ENCODE measurements around the gene C19orf25.

Gene C19orf25

GRCh38 chr19:1455002-1455335, 24.0 kb downstream of the C19orf25 start:
- TF ChIP-seq, protein P1, sequence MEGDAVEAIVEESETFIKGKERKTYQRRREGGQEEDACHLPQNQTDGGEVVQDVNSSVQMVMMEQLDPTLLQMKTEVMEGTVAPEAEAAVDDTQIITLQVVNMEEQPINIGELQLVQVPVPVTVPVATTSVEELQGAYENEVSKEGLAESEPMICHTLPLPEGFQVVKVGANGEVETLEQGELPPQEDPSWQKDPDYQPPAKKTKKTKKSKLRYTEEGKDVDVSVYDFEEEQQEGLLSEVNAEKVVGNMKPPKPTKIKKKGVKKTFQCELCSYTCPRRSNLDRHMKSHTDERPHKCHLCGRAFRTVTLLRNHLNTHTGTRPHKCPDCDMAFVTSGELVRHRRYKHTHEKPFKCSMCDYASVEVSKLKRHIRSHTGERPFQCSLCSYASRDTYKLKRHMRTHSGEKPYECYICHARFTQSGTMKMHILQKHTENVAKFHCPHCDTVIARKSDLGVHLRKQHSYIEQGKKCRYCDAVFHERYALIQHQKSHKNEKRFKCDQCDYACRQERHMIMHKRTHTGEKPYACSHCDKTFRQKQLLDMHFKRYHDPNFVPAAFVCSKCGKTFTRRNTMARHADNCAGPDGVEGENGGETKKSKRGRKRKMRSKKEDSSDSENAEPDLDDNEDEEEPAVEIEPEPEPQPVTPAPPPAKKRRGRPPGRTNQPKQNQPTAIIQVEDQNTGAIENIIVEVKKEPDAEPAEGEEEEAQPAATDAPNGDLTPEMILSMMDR (IDR thresholded peaks at IDR 0.05; ENCODE audit: control extremely low read depth, extremely low read depth, low read depth, missing control alignments) = no peak
- CTCF ChIA-PET = interaction anchor here (1.8 to 3.3 kb wide), 3 partner anchors 10 to 13 kb away, joined by 6 to 25 read pairs (median 6); no protein-coding TSS in a partner anchor
- DNase-seq (ENCODE audit: extremely low spot score) = no peak
- POLR2A ChIA-PET = interaction anchor here (1.4 to 2.0 kb wide), 2 partner anchors 10 to 14 kb away, joined by 5 to 6 read pairs; no protein-coding TSS in a partner anchor

GRCh38 chr19:1453525-1454364, 25.3 kb downstream of the C19orf25 start:
- ChIA-PET CTCF (interaction anchor here (0.8 to 3.3 kb wide), 3 partner anchors 9 to 13 kb away, joined by 3 to 25 read pairs (median 3); no protein-coding TSS in a partner anchor), POLR2A (interaction anchor here (2.0 kb wide), 1 partner anchor 13 kb away, joined by 5 read pairs; no protein-coding TSS in a partner anchor)
- TF ChIP-seq, protein P1 (IDR thresholded peaks at IDR 0.05; ENCODE audit: control extremely low read depth, extremely low read depth, low read depth, missing control alignments) = no peak
- no peak for DNase-seq (ENCODE audit: extremely low spot score)

GRCh38 chr19:1452802-1453524, 26.1 kb downstream of the C19orf25 start:
- no peak for DNase-seq (ENCODE audit: extremely low spot score)
- TF ChIP-seq, protein P1 (IDR thresholded peaks at IDR 0.05; ENCODE audit: control extremely low read depth, extremely low read depth, low read depth, missing control alignments) = no peak
- ChIA-PET POLR2A (interaction anchor here (1.1 kb wide), 1 partner anchor 13 kb away, joined by 4 read pairs; no protein-coding TSS in a partner anchor), CTCF (interaction anchor here (0.8 to 3.3 kb wide), 4 partner anchors 8 to 340 kb away, joined by 3 to 25 read pairs (median 3); no protein-coding TSS in a partner anchor)

DNA sequence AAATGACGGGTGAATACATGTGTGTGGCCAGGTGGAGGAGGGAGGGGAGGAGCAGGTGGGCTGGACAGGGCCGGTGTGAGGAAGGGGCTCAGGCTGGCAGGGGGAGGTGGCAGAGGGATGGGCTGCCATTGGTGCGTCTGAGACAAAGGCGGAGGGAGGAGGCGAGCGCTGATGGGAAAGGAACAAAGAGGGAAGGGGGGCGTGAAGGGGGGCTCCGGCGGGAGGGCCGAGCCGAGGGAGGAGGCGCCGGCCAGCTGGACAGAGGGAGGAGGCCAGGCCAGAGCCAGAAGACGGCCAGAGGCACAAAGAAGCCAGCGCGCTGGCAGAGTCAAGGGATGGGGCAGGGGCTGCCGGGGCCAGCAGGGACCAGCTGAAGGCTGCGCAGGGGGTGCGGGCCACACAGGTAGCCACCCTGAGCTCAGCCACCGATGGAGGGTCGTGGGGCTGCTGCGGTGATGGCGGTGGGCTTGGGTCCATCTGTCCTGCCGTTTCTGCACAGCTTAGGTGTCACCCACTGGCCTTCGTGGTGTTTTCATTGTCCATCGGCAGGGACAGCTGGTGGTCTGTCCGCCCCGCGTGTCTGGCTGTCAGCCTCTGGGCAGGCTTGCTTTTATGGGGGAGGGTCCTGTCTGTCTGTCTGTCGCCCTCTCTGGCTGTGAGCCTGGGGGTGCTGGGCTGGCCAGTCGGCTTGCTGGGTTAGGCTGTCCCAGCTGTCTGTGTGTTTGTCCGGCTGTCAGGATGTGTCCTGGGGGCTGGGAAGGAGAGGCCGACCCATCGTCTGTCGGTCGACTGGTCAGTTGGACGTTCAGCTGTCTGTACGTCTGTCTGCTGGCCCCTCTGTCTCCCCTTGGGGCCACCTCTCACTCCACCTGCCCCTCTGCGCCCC, 26.9 kb downstream of the C19orf25 start:
- ChIA-PET CTCF (interaction anchor here (1.2 to 3.3 kb wide), 3 partner anchors 7 to 339 kb away, joined by 3 to 25 read pairs (median 3); no protein-coding TSS in a partner anchor), POLR2A (interaction anchor here (1.1 kb wide), 1 partner anchor 12 kb away, joined by 4 read pairs; no protein-coding TSS in a partner anchor)
- TF ChIP-seq, protein P1 (IDR thresholded peaks at IDR 0.05; ENCODE audit: control extremely low read depth, extremely low read depth, low read depth, missing control alignments) = no peak
- DNase-seq (ENCODE audit: extremely low spot score) = no peak

DNA sequence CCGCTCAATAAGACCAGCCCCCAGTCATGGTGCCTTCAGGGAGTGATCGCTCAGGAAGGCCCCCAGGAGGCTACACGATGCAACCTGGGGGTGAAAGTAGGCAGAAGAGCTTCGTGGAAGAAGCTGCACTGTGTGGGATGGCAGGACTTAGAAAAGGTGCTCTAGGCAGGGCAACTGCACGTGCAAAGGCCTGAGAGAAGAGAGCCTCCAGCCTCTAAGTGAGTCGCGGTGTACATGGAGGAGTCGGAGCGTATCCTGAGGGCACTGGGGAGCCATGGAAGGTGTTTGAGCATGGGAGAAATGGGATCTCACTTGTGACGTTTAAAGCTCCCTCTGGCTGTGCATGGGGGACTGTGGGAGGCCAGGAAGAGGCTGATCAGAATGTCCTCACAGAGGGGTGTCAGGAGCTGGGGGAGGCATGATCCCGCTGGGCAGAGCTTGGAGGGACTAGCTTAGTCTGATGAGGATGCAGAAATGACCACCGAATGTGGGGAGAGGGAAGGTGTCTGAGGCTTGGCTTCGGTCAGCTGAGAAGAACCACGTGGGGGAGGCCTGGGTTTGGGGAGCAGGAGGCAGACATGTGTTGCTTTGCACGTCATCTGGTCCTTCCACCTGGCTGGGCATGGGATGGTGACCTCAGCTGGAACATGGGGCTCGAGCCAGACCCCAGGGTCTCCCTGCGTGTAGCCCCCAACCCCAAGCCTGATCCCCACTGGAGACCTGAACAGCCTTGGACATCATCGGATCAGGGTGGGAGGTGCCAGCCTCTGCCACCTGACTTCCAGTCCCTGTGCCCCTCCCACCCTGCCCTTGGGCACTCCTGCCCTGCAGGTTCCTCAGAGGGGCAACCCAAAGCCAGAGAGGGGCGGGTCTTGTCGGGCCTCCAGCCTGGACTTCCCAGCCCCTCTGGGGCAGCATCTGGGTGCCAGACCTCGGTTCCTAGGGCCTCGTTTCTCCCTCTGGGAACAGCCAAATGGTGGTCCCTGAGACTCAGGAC, 28.0 kb downstream of the C19orf25 start:
- CTCF ChIA-PET = interaction anchor here (0.9 to 1.3 kb wide), 2 partner anchors 14 to 95 kb away, joined by 3 read pairs; no protein-coding TSS in a partner anchor
- POLR2A ChIA-PET = interaction anchor here (0.6 kb wide), 1 partner anchor 9 kb away, joined by 6 read pairs; no protein-coding TSS in a partner anchor
- DNase-seq (ENCODE audit: extremely low spot score) = no peak
- TF ChIP-seq, protein P1 (IDR thresholded peaks at IDR 0.05; ENCODE audit: control extremely low read depth, extremely low read depth, low read depth, missing control alignments) = no peak

All from GM10248 (cell line).